Heart left ventricle (tissue), 16 donors: Measurements from ENCODE around the gene ZNF74. TPM values are rescaled to one million over a fixed set of nuclear protein-coding genes. Genes with fewer than 3 reads are reported as not detected.

Source experiments
- ATAC-seq, 4 donors: fragments of 200-7000 bp; cut with Tn5 transposase; one replicate each; pipeline ENCODE4 v1.9.1; 2020 to 2022; ENCODE audit warnings: moderate library complexity in 4 of 4, mild to moderate bottlenecking in 3 of 4, moderate number of reproducible peaks in 1 of 4
- DNase-seq, 5 donors: peaks; one replicate each; pipeline ENCODE4 v3.0.0-alpha.2; 2020
- H3K27ac ChIP-seq, 12 donors: fragments of 200-600 bp; sonication (generic) in 4 of 12; one replicate each; pipeline versions ENCODE4 v1.5.0 to v1.8.0; 2016 to 2022; ENCODE audit warnings: mild to moderate bottlenecking in 2 of 12
- H3K27me3 ChIP-seq, 9 donors: fragments of 200-600 bp; sonication (generic) in 2 of 9; one replicate each; pipeline versions ENCODE4 v1.5.1 to v1.8.0; 2016 to 2022; ENCODE audit warnings: mild to moderate bottlenecking in 3 of 9
- H3K36me3 ChIP-seq, 9 donors: fragments of 200-600 bp; sonication (generic) in 2 of 9; one replicate each; pipeline versions ENCODE4 v1.5.0 to v1.8.0; 2018 to 2022; ENCODE audit warnings: mild to moderate bottlenecking in 2 of 9
- H3K4me1 ChIP-seq, 12 donors: fragments of 200-600 bp; sonication (generic) in 4 of 12; one replicate each; pipeline versions ENCODE4 v1.5.0 to v1.8.0; 2016 to 2022; ENCODE audit warnings: mild to moderate bottlenecking in 3 of 12
- H3K4me3 ChIP-seq, 12 donors: fragments of 200-600 bp; sonication (generic) in 4 of 12; one replicate each; pipeline versions ENCODE4 v1.5.0 to v1.8.0; 2017 to 2022; ENCODE audit warnings: mild to moderate bottlenecking in 9 of 12, moderate library complexity in 4 of 12
- H3K9me3 ChIP-seq, 12 donors: fragments of 200-600 bp; sonication (generic) in 4 of 12; one replicate each; pipeline versions ENCODE4 v1.5.0 to v1.8.0; 2016 to 2022; ENCODE audit warnings: mild to moderate bottlenecking in 1 of 12
- POLR2A ChIP-seq, 2 donors: fragments of 450-650 bp; IDR thresholded peaks; one replicate each; pipeline ENCODE4 v1.6.1; 2017; ENCODE audit warnings: antibody characterized with exemption in 2 of 2, mild to moderate bottlenecking in 2 of 2, moderate library complexity in 2 of 2
- WGBS, 4 donors: extraction: QIAGEN DNeasy Blood & Tissue Kit in 2 of 4; methylation state at CpG; one replicate each; pipeline versions ENCODE4 v1.1.5 to v1.1.7; 2013 to 2018; 5-methylcytosine and 5-hydroxymethylcytosine counted together
- intact Hi-C, 10 donors: fragments of 100-400 bp; cut with DNase I; formaldehyde crosslinking; loops; one replicate each; pipeline versions ENCODE4 v1.11.1 to v1.14.2; 2022
- polyA plus RNA-seq, 2 donors: library from polyadenylated mRNA; stranded (reverse); fragments of 200-250 nt; gene quantifications; one replicate each; pipeline ENCODE4 v1.2.3, GENCODE V29; 2013
- total RNA-seq, 9 donors: library from RNA; depleted of rRNA in 2 of 9; stranded (reverse); fragments of >200 nt in 2 of 9; fragmentation: NEBNext Ultra II Directional in 3 of 9; extraction: Animal tissue kit (Norgen Biotek cat#: 25700) in 3 of 9; gene quantifications; one replicate each; pipeline versions ENCODE4 v1.1.0 to v1.2.4, GENCODE V29; 2016 to 2023
- TF ChIP-seq, protein P1 (sequence below), 12 donors: fragments of 200-600 bp; sonication (generic) in 4 of 12; IDR thresholded peaks; one replicate each; pipeline versions ENCODE4 v1.5.0 to v1.8.0; 2018 to 2022; ENCODE audit warnings: antibody characterized with exemption in 12 of 12, mild to moderate bottlenecking in 5 of 12
- donor health status: ischemic (EF 13 %, LVEDD 7.1; RV severe dilation, severe dysfunction).
- donor health status: healthy with polysubstance abuse.
- donor health status: DM: no; HTN: yes; CAD: no.
- donor health status: DM: no; HTN: no; CAD: no.
- donor health status: ischemic (EF 25% LVEDD 6.9; RV normal size, moderate dysfunction).
- donor health status: ischemic (EF 25% LVEDD 5.7; RV mildly dilated, moderate dysfunction).
- donor health status: healthy.
- donor health status: DM: yes; HTN: yes; CAD: no.
- donor health status: ischemic (EF 35%, LVEDD 5.7; RV mildly dilated, moderate dysfunction).
- donor health status: nonischemic (EF 11% LVEDD 7.7; RV severe dilation, severe dysfunction).
- donor health status: DM: yes; HTN: yes; CAD: no.
- donor health status: PGD.
- donor health status: ischemic (EF 29% LVEDD 5.4; RV normal size, mild dysfunction).
- donor health status: nonischemic (EF 23%, LVEDD 6.1; RV moderate dilation, normal function).

The ZNF74 gene
- total and polyA plus RNA-seq, 11 donors = 2.1 to 6.5 (median 4.4) TPM

GRCh38 chr22:20427945-20428417 lies 34.0 kb downstream of the ZNF74 start:
- peaks cover 0 to 52% (median 0%) of the 10 kb centered on the region in 9 donors for H3K27me3 ChIP-seq
- no peaks in the 10 kb centered on the region for H3K9me3 ChIP-seq
- H3K4me3 ChIP-seq = no peak overlapping the region
- DNase-seq (peak in 1 of 5 donors; percentile 15), ATAC-seq (no peak)
- WGBS, 4 donors = 92 to 98% (median 97%) methylated on average over 4 of the region's 4 CpGs
- intact Hi-C loops = loop anchor here in 2 of 10 donors (10.0 kb wide), 2 partner anchors 137 to 277 kb away; no protein-coding TSS in a partner anchor
- peaks cover 0 to 32% (median 9%) of the 10 kb centered on the region in 9 donors for H3K36me3 ChIP-seq
- TF ChIP-seq POLR2A (IDR thresholded peaks at IDR 0.05) = no peak
- TF ChIP-seq, protein P1, sequence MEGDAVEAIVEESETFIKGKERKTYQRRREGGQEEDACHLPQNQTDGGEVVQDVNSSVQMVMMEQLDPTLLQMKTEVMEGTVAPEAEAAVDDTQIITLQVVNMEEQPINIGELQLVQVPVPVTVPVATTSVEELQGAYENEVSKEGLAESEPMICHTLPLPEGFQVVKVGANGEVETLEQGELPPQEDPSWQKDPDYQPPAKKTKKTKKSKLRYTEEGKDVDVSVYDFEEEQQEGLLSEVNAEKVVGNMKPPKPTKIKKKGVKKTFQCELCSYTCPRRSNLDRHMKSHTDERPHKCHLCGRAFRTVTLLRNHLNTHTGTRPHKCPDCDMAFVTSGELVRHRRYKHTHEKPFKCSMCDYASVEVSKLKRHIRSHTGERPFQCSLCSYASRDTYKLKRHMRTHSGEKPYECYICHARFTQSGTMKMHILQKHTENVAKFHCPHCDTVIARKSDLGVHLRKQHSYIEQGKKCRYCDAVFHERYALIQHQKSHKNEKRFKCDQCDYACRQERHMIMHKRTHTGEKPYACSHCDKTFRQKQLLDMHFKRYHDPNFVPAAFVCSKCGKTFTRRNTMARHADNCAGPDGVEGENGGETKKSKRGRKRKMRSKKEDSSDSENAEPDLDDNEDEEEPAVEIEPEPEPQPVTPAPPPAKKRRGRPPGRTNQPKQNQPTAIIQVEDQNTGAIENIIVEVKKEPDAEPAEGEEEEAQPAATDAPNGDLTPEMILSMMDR (IDR thresholded peaks at IDR 0.05) = no peak
- H3K4me1 ChIP-seq = peaks cover 0 to 52% (median 23%) of the 10 kb centered on the region in 12 donors
- no peak overlapping the region for H3K27ac ChIP-seq

DNA sequence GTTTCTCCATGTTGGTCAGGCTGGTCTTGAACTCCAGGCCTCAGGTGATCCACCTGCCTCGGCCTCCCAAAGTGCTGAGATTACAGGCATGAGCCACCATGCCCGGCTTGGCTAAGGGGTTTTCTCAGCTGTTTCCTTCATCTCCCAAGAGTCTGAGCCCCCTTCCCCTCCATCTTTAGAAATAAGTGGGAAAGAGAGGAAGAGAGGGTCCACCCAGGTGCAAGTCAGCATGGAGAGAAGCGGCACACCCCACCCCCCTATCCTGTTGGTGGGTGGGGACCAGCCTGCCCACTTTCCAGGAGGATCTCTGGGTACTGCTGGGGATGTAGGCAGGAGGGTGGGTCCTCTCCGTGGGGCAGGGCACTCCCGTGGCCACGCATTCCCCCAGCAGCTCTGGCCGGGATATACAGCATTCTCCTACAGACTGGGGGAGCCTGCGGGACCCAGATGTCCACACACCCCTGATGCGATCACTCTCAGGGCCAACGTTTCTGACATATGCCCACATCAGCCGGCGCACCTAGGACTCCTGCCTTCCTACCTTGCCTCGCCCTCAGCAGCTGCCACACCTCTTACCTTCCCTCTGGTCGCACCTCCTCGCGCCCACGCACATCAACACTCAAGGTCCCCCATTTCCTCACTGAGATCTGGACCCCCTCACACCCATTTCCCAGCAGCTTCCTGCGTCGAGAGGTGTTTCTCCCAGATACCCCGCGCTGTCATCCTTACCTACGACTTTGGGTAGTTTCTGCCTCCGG lies 34.7 kb downstream of the ZNF74 start:
- H3K36me3 ChIP-seq = peaks cover 0 to 32% (median 9%) of the 10 kb centered on the region in 9 donors
- H3K4me3 ChIP-seq = peak overlapping the region in 4 of 12 donors; percentile 28 to 62 (median 30)
- peaks cover 0 to 52% (median 0%) of the 10 kb centered on the region in 9 donors for H3K27me3 ChIP-seq

DNA sequence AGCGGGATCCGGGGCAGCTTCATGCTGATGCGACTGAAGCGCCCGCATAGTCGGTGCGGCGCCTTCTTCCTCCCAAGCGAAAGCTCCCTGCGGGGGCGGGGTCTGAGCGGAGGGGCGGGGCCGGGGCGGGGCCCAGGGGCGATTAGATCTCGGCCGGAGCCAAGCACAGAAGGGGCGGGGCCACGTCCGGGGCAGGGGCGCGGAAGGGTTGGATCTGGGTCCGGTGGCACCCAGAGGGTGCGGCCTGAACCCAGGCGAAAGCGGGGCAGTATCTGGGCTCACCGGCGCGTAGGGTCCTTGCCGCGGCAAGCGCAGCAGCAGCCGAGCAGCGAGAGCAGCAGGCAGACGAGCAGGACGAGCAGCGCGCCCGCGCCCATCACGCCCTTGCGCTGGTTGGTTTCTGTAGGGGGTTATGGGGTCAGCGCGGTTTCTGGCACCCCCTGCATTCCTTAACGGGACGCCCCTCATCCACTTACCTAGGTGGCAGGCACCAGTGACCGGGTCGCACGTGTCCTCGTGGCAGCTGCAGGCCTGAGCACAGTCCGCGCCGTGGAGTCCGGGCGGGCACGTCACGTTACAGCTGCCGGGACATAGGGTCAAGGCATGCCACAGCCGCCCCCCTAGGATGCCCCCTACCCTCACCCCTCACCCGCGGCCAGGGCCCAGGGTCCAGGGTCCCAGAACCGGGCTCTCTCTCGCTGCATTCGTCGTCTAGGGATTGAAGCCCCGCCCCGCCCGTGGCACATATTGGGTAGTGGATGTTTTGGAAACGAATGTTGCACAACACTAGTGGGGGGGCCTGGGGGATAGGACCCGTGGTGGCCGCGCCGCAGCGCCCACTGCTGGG lies 35.5 kb downstream of the ZNF74 start:
- TF ChIP-seq, protein P1 (IDR thresholded peaks at IDR 0.05) = no peak
- no peak for TF ChIP-seq POLR2A (IDR thresholded peaks at IDR 0.05)
- peak overlapping the region in 8 of 12 donors; percentile 16 to 62 (median 32) for H3K4me3 ChIP-seq
- DNase-seq (peak in 2 of 5 donors; percentile 48 to 87), ATAC-seq (peak in 3 of 4 donors; percentile 18 to 33 (median 32))
- no peaks in the 10 kb centered on the region for H3K9me3 ChIP-seq
- H3K27me3 ChIP-seq = peaks cover 0 to 50% (median 0%) of the 10 kb centered on the region in 9 donors
- H3K36me3 ChIP-seq = peaks cover 0 to 32% (median 9%) of the 10 kb centered on the region in 9 donors
- WGBS, 4 donors = 49 to 74% (median 67%) methylated on average over 51 to 75 of the region's 75 CpGs
- intact Hi-C loops = loop anchor here in 2 of 10 donors (10.0 kb wide), 2 partner anchors 135 to 275 kb away; no protein-coding TSS in a partner anchor
- H3K27ac ChIP-seq = no peak overlapping the region
- peaks cover 0 to 37% (median 9%) of the 10 kb centered on the region in 12 donors for H3K4me1 ChIP-seq

More for the DNA sequence above, 34.7 kb downstream of the ZNF74 start:
- DNase-seq = peak in 1 of 5 donors; percentile 47
- ATAC-seq = no peak
- intact Hi-C loops = loop anchor here in 2 of 10 donors (10.0 kb wide), 2 partner anchors 136 to 276 kb away; no protein-coding TSS in a partner anchor
- TF ChIP-seq POLR2A (IDR thresholded peaks at IDR 0.05) = no peak
- TF ChIP-seq, protein P1 (IDR thresholded peaks at IDR 0.05) = no peak
- no peaks in the 10 kb centered on the region for H3K9me3 ChIP-seq
- 87 to 91% (median 89%) methylated on average over 23 of the region's 23 CpGs for WGBS, 4 donors
- peaks cover 0 to 45% (median 16%) of the 10 kb centered on the region in 12 donors for H3K4me1 ChIP-seq
- no peak overlapping the region for H3K27ac ChIP-seq
